Keratinocyte (primary cell): ENCODE measurements around the gene ESYT3. TPM values are rescaled to one million over a fixed set of nuclear protein-coding genes. Genes with fewer than 3 reads are reported as not detected.
"Not testable (repeated sequence)": the region's sequence is repeated elsewhere in the genome, so short reads cannot be mapped to it uniquely, and the experiment has no call there.

Source experiments
- DNase-seq: peaks from one replicate; pipeline ENCODE4 v3.0.0-alpha.2; 2011; ENCODE audit warnings: low read depth, missing footprints, low spot score
- FAIRE-seq: peaks from 2 replicates; lab custom pipeline; 2011; peaks lifted over from hg19 to GRCh38; lab: Jason Lieb, UNC
- H2AFZ ChIP-seq: 2 replicates; pipeline ENCODE4 v1.6.0; 2012; ENCODE audit warnings: low read length, control low read depth, inconsistent platforms; ENCODE audit not compliant: control insufficient read depth
- H3K27ac ChIP-seq: 2 replicates; pipeline ENCODE4 v1.5.1; 2011; ENCODE audit warnings: low read length; ENCODE audit not compliant: control insufficient read depth, insufficient read depth
- H3K27me3 ChIP-seq: 3 replicates; pipeline ENCODE4 v1.6.0; 2011; ENCODE audit warnings: low read length; ENCODE audit not compliant: control insufficient read depth, insufficient read depth; ENCODE audit errors: extremely low read depth
- H3K36me3 ChIP-seq, 2 experiments: 2 replicates in 1 of 2; 3 replicates in 1 of 2; pipeline ENCODE4 v1.5.1; 2011; ENCODE audit warnings: low read length in 2 of 2, mild to moderate bottlenecking in 1 of 2; ENCODE audit not compliant: control insufficient read depth in 2 of 2, insufficient read depth in 2 of 2; ENCODE audit errors: extremely low read depth in 1 of 2
- H3K4me1 ChIP-seq: 3 replicates; pipeline ENCODE4 v1.5.1; 2011; ENCODE audit warnings: low read length; ENCODE audit not compliant: control insufficient read depth, insufficient read depth; ENCODE audit errors: extremely low read depth
- H3K4me2 ChIP-seq: 3 replicates; pipeline ENCODE4 v1.6.0; 2011; ENCODE audit warnings: low read depth, low read length; ENCODE audit not compliant: control insufficient read depth, insufficient read depth; ENCODE audit errors: extremely low read depth
- H3K4me3 ChIP-seq, 3 experiments: fragments of 200-600 bp in 1 of 3; sonication (generic) in 1 of 3; 2 replicates in 2 of 3; 3 replicates in 1 of 3; pipeline ENCODE4 v1.5.1; 2011 to 2016; ENCODE audit warnings: low read length in 3 of 3, mild to moderate bottlenecking in 3 of 3, control low read depth in 2 of 3, inconsistent platforms in 1 of 3, low read depth in 1 of 3, mixed read lengths in 1 of 3, mixed run types in 1 of 3, moderate library complexity in 1 of 3; ENCODE audit not compliant: control insufficient read depth in 2 of 3, insufficient read depth in 2 of 3; ENCODE audit errors: extremely low read depth in 1 of 3
- H3K79me2 ChIP-seq: 2 replicates; pipeline ENCODE4 v1.6.0; 2012; ENCODE audit warnings: low read length; ENCODE audit not compliant: control insufficient read depth, insufficient read depth
- H3K9ac ChIP-seq: 3 replicates; pipeline ENCODE4 v1.6.0; 2011; ENCODE audit warnings: low read length; ENCODE audit not compliant: control insufficient read depth, insufficient read depth; ENCODE audit errors: extremely low read depth
- H3K9me1 ChIP-seq: 3 replicates; pipeline ENCODE4 v1.6.0; 2011; ENCODE audit warnings: low read length; ENCODE audit not compliant: control insufficient read depth, insufficient read depth; ENCODE audit errors: extremely low read depth
- H3K9me3 ChIP-seq: 2 replicates; pipeline ENCODE4 v1.5.1; 2012; ENCODE audit warnings: low read depth, low read length; ENCODE audit not compliant: control insufficient read depth
- H4K20me1 ChIP-seq: 3 replicates; pipeline ENCODE4 v1.6.0; 2011; ENCODE audit warnings: low read length; ENCODE audit not compliant: control insufficient read depth, insufficient read depth; ENCODE audit errors: extremely low read depth
- EZH2 ChIP-seq: IDR thresholded peaks from one replicate; pipeline ENCODE4 v1.6.1; 2012; ENCODE audit warnings: inconsistent platforms, mild to moderate bottlenecking, low read length, moderate library complexity
- dilution Hi-C: fragments of 300-500 bp; cut with MboI; formaldehyde crosslinking; loops from one replicate; pipeline ENCODE4 v1.7.0; 2020; ENCODE audit warnings: low sequenced_read_pairs; ENCODE audit not compliant: extremely low pct_ligation_motif_present
- polyA plus RNA-seq, 5 experiments: library from polyadenylated mRNA; depleted of rRNA in 3 of 5; stranded (reverse) in 3 of 5; stranded (forward) in 1 of 5; unstranded in 1 of 5; fragments of >200 nt; gene quantifications; 1 replicate in 1 of 5; 2 replicates in 3 of 5; 3 replicates in 1 of 5; pipeline versions ENCODE4 v1.2.1 to v1.2.3, GENCODE V29; 2011 to 2012; ENCODE audit warnings: missing spikeins in 2 of 5, low read depth in 1 of 5, low replicate concordance in 1 of 5
- TF ChIP-seq, protein P1 (sequence below), 3 experiments: IDR thresholded peaks in 1 of 3; conservative IDR thresholded peaks in 1 of 3; optimal IDR thresholded peaks in 1 of 3; 2 replicates in 2 of 3; 3 replicates in 1 of 3; pipeline versions ENCODE3 to v1.5.1; 2011; ENCODE audit warnings: low read length in 3 of 3, mild to moderate bottlenecking in 3 of 3, moderate library complexity in 2 of 3, control low read depth in 1 of 3, inconsistent platforms in 1 of 3; ENCODE audit not compliant: insufficient read depth in 2 of 3; ENCODE audit errors: extremely low read depth in 1 of 3

Gene ESYT3
- polyA plus RNA-seq, 1 donor (not counting 4 experiments of a cell fraction or from before 2014, with no cell fraction given): 0.62 TPM

GRCh38 chr3:138408751-138409570, 25.5 kb upstream of the ESYT3 start:
- H3K79me2 ChIP-seq: no peaks in the 10 kb centered on the region
- no peaks in the 10 kb centered on the region for H3K9me1 ChIP-seq
- dilution Hi-C loops: no loop called here
- H2AFZ ChIP-seq: no peak overlapping the region
- no peaks in the 10 kb centered on the region for H4K20me1 ChIP-seq
- no peaks in the 10 kb centered on the region for H3K36me3 ChIP-seq
- H3K27me3 ChIP-seq: peaks cover 3% of the 10 kb centered on the region
- FAIRE-seq: no peak
- DNase-seq: no peak
- no peak overlapping the region for H3K9ac ChIP-seq
- H3K4me2 ChIP-seq: no peak overlapping the region
- no peak overlapping the region for H3K27ac ChIP-seq
- H3K4me3 ChIP-seq: no peak overlapping the region
- H3K9me3 ChIP-seq: no peaks in the 10 kb centered on the region
- no peaks in the 10 kb centered on the region for H3K4me1 ChIP-seq
- no peak for TF ChIP-seq EZH2
- TF ChIP-seq, protein P1, sequence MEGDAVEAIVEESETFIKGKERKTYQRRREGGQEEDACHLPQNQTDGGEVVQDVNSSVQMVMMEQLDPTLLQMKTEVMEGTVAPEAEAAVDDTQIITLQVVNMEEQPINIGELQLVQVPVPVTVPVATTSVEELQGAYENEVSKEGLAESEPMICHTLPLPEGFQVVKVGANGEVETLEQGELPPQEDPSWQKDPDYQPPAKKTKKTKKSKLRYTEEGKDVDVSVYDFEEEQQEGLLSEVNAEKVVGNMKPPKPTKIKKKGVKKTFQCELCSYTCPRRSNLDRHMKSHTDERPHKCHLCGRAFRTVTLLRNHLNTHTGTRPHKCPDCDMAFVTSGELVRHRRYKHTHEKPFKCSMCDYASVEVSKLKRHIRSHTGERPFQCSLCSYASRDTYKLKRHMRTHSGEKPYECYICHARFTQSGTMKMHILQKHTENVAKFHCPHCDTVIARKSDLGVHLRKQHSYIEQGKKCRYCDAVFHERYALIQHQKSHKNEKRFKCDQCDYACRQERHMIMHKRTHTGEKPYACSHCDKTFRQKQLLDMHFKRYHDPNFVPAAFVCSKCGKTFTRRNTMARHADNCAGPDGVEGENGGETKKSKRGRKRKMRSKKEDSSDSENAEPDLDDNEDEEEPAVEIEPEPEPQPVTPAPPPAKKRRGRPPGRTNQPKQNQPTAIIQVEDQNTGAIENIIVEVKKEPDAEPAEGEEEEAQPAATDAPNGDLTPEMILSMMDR (optimal IDR thresholded peaks at IDR 0.05 in 1 of 3, IDR thresholded peaks at IDR 0.05 in 1 of 3, conservative IDR thresholded peaks at IDR 0.05 in 1 of 3; ENCODE audit: extremely low read depth in 1 of 3, insufficient read depth in 2 of 3, low read length in 3 of 3): no peak

- H3K9me1 ChIP-seq: no peaks in the 10 kb centered on the region
- H4K20me1 ChIP-seq: no peaks in the 10 kb centered on the region
- H3K27ac ChIP-seq: no peak overlapping the region
- H3K4me3 ChIP-seq: no peak overlapping the region
- H3K36me3 ChIP-seq: no peaks in the 10 kb centered on the region
- no peak for FAIRE-seq
- H3K9ac ChIP-seq: no peak overlapping the region
- no peak for DNase-seq
- no peak for TF ChIP-seq EZH2
- TF ChIP-seq, protein P1 (optimal IDR thresholded peaks at IDR 0.05 in 1 of 3, IDR thresholded peaks at IDR 0.05 in 1 of 3, conservative IDR thresholded peaks at IDR 0.05 in 1 of 3; ENCODE audit: extremely low read depth in 1 of 3, insufficient read depth in 2 of 3, low read length in 3 of 3): no peak
- dilution Hi-C loops: no loop called here
- no peak overlapping the region for H2AFZ ChIP-seq
- H3K9me3 ChIP-seq: no peaks in the 10 kb centered on the region
- no peak overlapping the region for H3K4me2 ChIP-seq
- H3K79me2 ChIP-seq: no peaks in the 10 kb centered on the region
- H3K4me1 ChIP-seq: no peaks in the 10 kb centered on the region
- peaks cover 3% of the 10 kb centered on the region for H3K27me3 ChIP-seq
These were observed 21.4 kb upstream of the ESYT3 start for GRCh38 chr3:138412821-138413551.

DNA sequence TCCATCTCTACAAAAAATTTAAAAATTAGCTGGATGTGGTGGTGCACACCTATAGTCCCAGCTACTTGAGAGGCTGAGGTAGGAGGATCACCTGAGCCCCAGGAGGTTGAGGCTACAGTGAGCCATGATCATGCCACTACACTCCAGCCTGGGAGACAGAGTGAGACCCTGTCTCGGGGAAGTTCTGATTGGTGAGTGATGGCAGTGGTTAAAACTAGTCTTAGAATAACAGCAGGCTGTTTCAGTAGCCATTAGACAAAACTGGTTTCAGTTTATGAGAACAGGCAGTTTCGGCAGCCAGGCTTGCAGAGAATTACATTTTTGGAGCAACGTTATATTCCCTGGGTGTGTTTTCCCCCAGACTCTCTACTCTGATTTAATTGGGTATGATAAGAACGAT, 18.2 kb upstream of the ESYT3 start:
- H3K9me3 ChIP-seq, H3K4me2 ChIP-seq, DNase-seq, H3K36me3 ChIP-seq, FAIRE-seq, H3K79me2 ChIP-seq, H3K9me1 ChIP-seq, dilution Hi-C loops, H2AFZ ChIP-seq, H3K9ac ChIP-seq, H3K27ac ChIP-seq, H3K27me3 ChIP-seq, H3K4me1 ChIP-seq, H4K20me1 ChIP-seq, H3K4me3 ChIP-seq: not testable (repeated sequence)
